Endothelial cell of umbilical vein (primary cell): ENCODE data around the gene DTD1.

ENCODE experiments used
- CTCF ChIP-seq, 2 donors: IDR thresholded peaks; 1 replicate in 1 of 2; 2 replicates in 1 of 2; pipeline ENCODE4 v1.5.1; 2011; ENCODE audit warnings: low read length in 2 of 2, mild to moderate bottlenecking in 2 of 2, moderate library complexity in 2 of 2, control low read depth in 1 of 2, inconsistent platforms in 1 of 2, low read depth in 1 of 2; ENCODE audit not compliant: insufficient read depth in 1 of 2; ENCODE audit errors: extremely low read depth in 1 of 2
- EZH2 ChIP-seq: IDR thresholded peaks from 2 replicates; pipeline ENCODE4 v1.6.1; 2012; ENCODE audit warnings: borderline replicate concordance, low read depth, mild to moderate bottlenecking, moderate library complexity, low read length, inconsistent platforms; ENCODE audit not compliant: severe bottlenecking
- GATA2 ChIP-seq: IDR thresholded peaks from 2 replicates; pipeline ENCODE4 v1.7.0; 2011; ENCODE audit warnings: low read depth, mild to moderate bottlenecking, moderate library complexity, mixed read lengths, low read length; ENCODE audit not compliant: insufficient read length, insufficient read depth
- JUN ChIP-seq: IDR thresholded peaks from 2 replicates; pipeline ENCODE4 v1.6.1; 2011; ENCODE audit warnings: borderline replicate concordance, low read depth; ENCODE audit not compliant: insufficient read length, insufficient read depth
- MYC ChIP-seq: IDR thresholded peaks from one replicate; pipeline ENCODE4 v1.6.1; 2011; ENCODE audit warnings: mild to moderate bottlenecking, low read depth, low read length
- POLR2A ChIP-seq: IDR thresholded peaks from 2 replicates; pipeline ENCODE4 v1.6.1; 2012; ENCODE audit warnings: low read depth, mild to moderate bottlenecking, control low read depth, low read length
- POLR2AphosphoS5 ChIP-seq: IDR thresholded peaks from 2 replicates; pipeline ENCODE4 v1.6.1; 2012; ENCODE audit warnings: low read depth, mild to moderate bottlenecking, control low read depth, low read length, moderate library complexity; ENCODE audit not compliant: insufficient read depth

- TF ChIP-seq CTCF (IDR thresholded peaks at IDR 0.05; ENCODE audit: extremely low read depth in 1 of 2, insufficient read depth in 1 of 2, low read depth in 1 of 2, low read length in 2 of 2) (no peak), JUN (no peak), EZH2 (no peak), POLR2A (no peak), POLR2AphosphoS5 (no peak), MYC (no peak), GATA2 (no peak)
These were observed 150.2 kb downstream of the DTD1 start for GRCh38 chr20:18738055-18738454.
